A673 (cell line): ENCODE data around the gene ZNF516. TPM values are rescaled to one million over a fixed set of nuclear protein-coding genes. Genes with fewer than 3 reads are reported as not detected.

Source experiments
- BruUV-seq: library from RNA; stranded (reverse); fragments of 400-500 nt; replicated peaks from 2 replicates; lab custom pipeline; 2021; lab: Mats Ljungman, UMichigan
- CTCF ChIA-PET: fragments of 300-600 bp; sonication (Branson Sonifier 250); formaldehyde crosslinking; loops from one replicate; lab custom pipeline; 2022; ENCODE audit warnings: antibody characterized with exemption; lab: Charles Lee
- POLR2A ChIA-PET: fragments of 300-600 bp; sonication (Branson Sonifier 250); formaldehyde crosslinking; loops from one replicate; lab custom pipeline; 2022; ENCODE audit warnings: antibody characterized with exemption; ENCODE audit not compliant: low non-redundant PET; lab: Charles Lee
- DNase-seq: peaks from one replicate; pipeline ENCODE4 v3.0.0-alpha.2; 2015; ENCODE audit warnings: low spot score
- H3K27ac ChIP-seq: fragments of 200-600 bp; sonication (generic); 2 replicates; pipeline ENCODE4 v1.5.1; 2016; ENCODE audit warnings: mixed run types, low read depth, mild to moderate bottlenecking, mixed read lengths, antibody characterized with exemption, low read length; ENCODE audit not compliant: poor library complexity, severe bottlenecking
- H3K27me3 ChIP-seq: fragments of 200-600 bp; sonication (generic); replicated peaks from 2 replicates; pipeline ENCODE4 v1.6.1; 2017; ENCODE audit warnings: mixed run types, low read depth, mild to moderate bottlenecking, mixed read lengths, antibody characterized with exemption, low read length; ENCODE audit not compliant: insufficient read depth, poor library complexity
- H3K36me3 ChIP-seq: fragments of 200-600 bp; sonication (generic); 2 replicates; pipeline ENCODE4 v1.6.1; 2016; ENCODE audit warnings: mixed run types, mild to moderate bottlenecking, mixed read lengths, antibody characterized with exemption, low read length; ENCODE audit not compliant: insufficient read depth, poor library complexity, severe bottlenecking
- H3K4me1 ChIP-seq: fragments of 200-600 bp; sonication (generic); 2 replicates; pipeline ENCODE4 v1.6.1; 2017; ENCODE audit warnings: mixed run types, mild to moderate bottlenecking, mixed read lengths, antibody characterized with exemption, low read length; ENCODE audit not compliant: insufficient read depth, poor library complexity, severe bottlenecking
- H3K4me3 ChIP-seq: fragments of 200-600 bp; sonication (generic); 2 replicates; pipeline ENCODE4 v1.5.1; 2016; ENCODE audit warnings: low read depth, mixed run types, mild to moderate bottlenecking, mixed read lengths, low read length; ENCODE audit not compliant: poor library complexity, severe bottlenecking
- H3K9me3 ChIP-seq: fragments of 200-600 bp; sonication (generic); 2 replicates; pipeline ENCODE4 v1.6.1; 2016; ENCODE audit warnings: mixed run types, low read depth, mild to moderate bottlenecking, mixed read lengths, antibody characterized with exemption, low read length; ENCODE audit not compliant: poor library complexity, severe bottlenecking
- CTCF ChIP-seq: fragments of 300-800, 200-600 bp; sonication (generic); conservative IDR thresholded peaks from 2 replicates; pipeline ENCODE4 v1.5.1; 2017; ENCODE audit warnings: low read depth, mild to moderate bottlenecking, antibody characterized with exemption, low read length, moderate library complexity, mixed read lengths
- EZH2 ChIP-seq: fragments of 200-600 bp; sonication (generic); IDR thresholded peaks from 2 replicates; pipeline ENCODE4 v1.6.1; 2017; ENCODE audit warnings: borderline replicate concordance, low read depth, mild to moderate bottlenecking, mixed read lengths, antibody characterized with exemption, low read length; ENCODE audit not compliant: poor library complexity, severe bottlenecking
- intact Hi-C: fragments of 100-400 bp; cut with micrococcal nuclease; formaldehyde crosslinking; loops from one replicate; pipeline ENCODE4 v1.10.0; 2022; ENCODE audit not compliant: unreplicated experiment
- total RNA-seq: library from RNA; stranded (reverse); gene quantifications from 2 replicates; pipeline ENCODE4 v1.2.3, GENCODE V29; 2021

The ZNF516 gene
- total RNA-seq, 1 experiment from 2014 or later, result 32.3 TPM

DNA sequence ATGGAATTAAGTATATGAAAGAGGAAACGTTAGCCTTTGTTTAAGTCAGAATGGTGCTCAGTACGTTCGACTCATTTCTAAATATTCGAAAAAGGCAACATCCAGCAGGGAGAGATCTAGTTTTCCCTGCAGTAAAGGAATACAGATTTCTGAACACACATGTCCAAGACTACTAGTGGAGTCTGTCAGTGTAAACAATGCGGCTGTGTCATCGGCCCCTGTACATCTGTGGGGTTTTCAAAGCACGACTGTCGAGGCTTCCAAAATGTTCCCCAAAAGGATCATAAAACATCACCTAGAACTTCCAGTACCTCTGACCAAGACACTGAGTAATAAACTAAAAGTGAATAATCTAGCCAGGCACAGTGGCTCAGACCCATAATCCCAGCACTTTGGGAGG lies 112.8 kb downstream of the ZNF516 start:
- intact Hi-C loops, result no loop called here
- TF ChIP-seq CTCF (no peak), EZH2 (no peak)
- H3K36me3 ChIP-seq, result peaks cover 8% of the 10 kb centered on the region
- no peaks in the 10 kb centered on the region for H3K4me1 ChIP-seq
- no peak overlapping the region for H3K4me3 ChIP-seq
- H3K27ac ChIP-seq, result no peak overlapping the region
- H3K27me3 ChIP-seq, result no peaks in the 10 kb centered on the region
- DNase-seq, result no peak
- ChIA-PET CTCF (no interaction called here), POLR2A (no interaction called here)
- BruUV-seq, result no TSS peak
- H3K9me3 ChIP-seq, result no peaks in the 10 kb centered on the region

- Histone ChIP-seq H3K4me3 (no peak overlapping the region), H3K36me3 (peaks cover 8% of the 10 kb centered on the region), H3K9me3 (no peaks in the 10 kb centered on the region), H3K27ac (no peak overlapping the region), H3K27me3 (no peaks in the 10 kb centered on the region), H3K4me1 (no peaks in the 10 kb centered on the region)
- CTCF ChIA-PET, result interaction anchor here (0.6 kb wide), 1 partner anchor 329 kb away, joined by 3 read pairs; no protein-coding TSS in a partner anchor
- BruUV-seq, result no TSS peak
- intact Hi-C loops, result no loop called here
- TF ChIP-seq CTCF (peak; percentile 69), EZH2 (no peak)
- POLR2A ChIA-PET, result no interaction called here
- peak; percentile 42 for DNase-seq
Observed at GRCh38 chr18:76380791-76381405, 114.1 kb downstream of the ZNF516 start.

- POLR2A ChIA-PET, result interaction anchor here (0.8 kb wide), 1 partner anchor 96 kb away, joined by 3 read pairs; no protein-coding TSS in a partner anchor
- intact Hi-C loops, result no loop called here
- H3K27me3 ChIP-seq, result no peaks in the 10 kb centered on the region
- no peak for DNase-seq
- TF ChIP-seq CTCF (no peak), EZH2 (no peak)
- no peak overlapping the region for H3K27ac ChIP-seq
- no peaks in the 10 kb centered on the region for H3K4me1 ChIP-seq
- no TSS peak for BruUV-seq
- CTCF ChIA-PET, result interaction anchor here (0.6 kb wide), 1 partner anchor 329 kb away, joined by 3 read pairs; no protein-coding TSS in a partner anchor
- peaks cover 8% of the 10 kb centered on the region for H3K36me3 ChIP-seq
- no peak overlapping the region for H3K4me3 ChIP-seq
- H3K9me3 ChIP-seq, result no peaks in the 10 kb centered on the region
Observed at GRCh38 chr18:76380127-76380729, 114.8 kb downstream of the ZNF516 start.
